NCI-H1417 (cell line): ENCODE results near the gene PHF24.
"Not testable (repeated sequence)": the region's sequence is repeated elsewhere in the genome, so short reads cannot be mapped to it uniquely, and the experiment has no call there.

Experiments
- DNase-seq, 3 experiments: peaks; one replicate each; lab custom pipeline; 2025; lab: John Stamatoyannopoulos, UW

The PHF24 gene

DNA sequence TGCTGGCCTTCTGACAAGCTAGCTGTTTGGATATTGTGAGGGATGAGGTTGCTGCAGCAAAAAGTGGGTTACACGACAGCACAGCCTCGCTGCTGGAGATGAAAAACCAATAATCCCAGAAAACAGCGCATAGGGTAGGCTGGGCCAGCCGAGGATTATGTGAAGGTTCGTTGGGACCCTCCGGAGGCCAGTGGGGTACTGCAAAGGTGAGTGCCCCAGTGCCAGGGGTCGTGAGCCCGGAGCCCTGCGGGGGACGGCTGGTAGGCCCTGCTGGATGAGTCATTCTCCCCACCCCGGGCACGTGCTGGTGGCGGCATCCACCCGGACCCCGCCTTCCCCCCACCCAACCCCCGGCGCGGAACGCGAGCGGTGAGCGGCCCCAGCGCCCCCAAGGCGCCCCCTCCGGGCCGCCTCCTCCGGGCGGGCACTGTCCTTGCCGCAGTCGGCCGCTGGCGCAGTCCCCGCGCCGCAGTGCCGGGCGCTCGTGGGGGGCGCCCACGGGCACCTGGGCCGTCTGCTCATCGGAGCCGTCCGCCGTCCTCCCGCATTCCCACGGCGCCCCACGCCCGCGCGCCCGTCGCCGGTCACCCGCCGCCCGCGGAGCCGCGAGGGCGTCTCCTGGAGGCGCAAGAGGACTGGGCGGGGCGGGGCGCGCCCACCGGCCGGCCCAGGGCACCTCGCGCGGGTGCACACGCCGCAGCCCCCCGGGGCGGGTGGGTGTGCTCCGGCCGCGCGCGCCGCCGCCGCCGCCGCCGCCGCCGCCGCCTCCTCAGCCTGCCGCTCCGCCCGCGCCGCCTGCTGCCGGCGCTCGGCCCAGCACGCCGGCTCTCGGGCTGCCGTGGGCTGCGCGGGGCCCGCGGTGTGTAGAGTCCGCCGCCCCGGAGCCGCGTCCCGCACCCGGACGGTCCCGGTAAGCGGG is at the start of gene PHF24:
PHF24 (plus strand) TSS at position 794 of the 919 bp plus-strand sequence. CDS start 13,014 bp downstream, outside the sequence.
- peak; percentile 2 to 23 (median 4) for DNase-seq

DNA sequence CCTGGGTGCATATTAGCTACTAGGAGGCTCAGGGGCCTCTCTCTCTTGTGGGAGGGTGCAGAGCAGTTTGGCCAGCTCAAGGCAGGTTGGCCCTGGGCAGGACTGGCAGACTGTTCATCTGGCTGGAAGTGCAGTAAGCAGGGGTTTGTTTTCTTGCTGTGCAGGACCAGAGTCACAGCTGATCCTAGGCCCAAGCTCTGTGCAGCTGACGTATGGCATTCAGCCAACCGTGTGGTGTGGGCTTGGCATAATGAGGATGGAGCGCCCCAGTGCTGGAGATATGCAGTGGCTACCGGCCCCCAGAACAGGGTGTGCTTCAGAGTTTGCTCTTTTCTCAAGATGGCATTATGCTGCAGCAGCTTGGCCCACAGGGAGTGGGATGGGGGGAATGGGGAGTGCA is 31.0 kb upstream of the PHF24 start:
- no peak for DNase-seq

DNA sequence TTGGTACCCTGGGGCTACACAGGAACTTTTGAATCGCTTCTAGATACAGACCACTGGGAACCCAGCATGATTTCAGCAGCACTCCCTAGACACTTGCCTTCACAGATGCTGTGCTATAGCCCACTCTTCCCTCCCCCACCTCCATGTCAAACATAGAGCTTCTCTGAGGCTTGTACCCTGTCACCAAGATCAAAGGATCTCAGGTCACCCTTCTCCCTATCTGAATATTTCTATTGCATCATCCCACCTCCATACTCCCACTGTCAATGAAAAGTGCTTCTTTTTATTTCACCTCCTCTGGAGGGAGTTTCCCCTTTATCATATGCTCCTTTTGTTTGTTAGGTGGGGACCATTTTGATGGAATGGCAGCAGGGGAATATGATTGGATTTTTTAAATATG is 29.2 kb upstream of the PHF24 start:
- no peak for DNase-seq

DNA sequence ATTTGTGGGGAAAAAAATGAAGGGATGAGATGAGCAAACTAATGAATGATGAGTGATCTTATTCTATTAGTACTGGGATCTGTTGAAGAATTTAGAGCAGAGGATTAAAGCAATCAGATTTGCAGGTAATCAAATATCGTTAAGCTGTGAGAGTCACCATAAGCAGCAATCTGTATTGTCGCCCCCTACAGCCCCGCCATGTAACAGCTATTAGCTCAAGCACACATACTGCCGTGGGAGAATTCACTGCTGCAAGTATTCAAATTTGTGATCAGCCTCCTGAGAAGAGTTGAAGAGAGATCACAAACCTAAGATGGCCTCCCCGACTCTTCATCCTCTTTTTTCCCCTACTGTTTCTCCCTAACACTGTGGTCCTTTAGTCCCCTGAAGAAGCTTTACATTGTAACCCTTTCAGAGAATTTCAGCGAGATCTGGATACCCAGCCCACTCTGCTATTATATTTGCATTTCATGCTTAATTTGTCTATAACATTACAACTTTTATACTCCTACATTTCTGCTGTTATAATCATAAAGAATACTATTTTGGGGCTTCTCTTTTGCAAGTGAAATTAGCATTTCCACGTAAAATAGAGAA is 28.5 kb upstream of the PHF24 start:
- DNase-seq = peak in 1 of 3 experiments; percentile 22

DNA sequence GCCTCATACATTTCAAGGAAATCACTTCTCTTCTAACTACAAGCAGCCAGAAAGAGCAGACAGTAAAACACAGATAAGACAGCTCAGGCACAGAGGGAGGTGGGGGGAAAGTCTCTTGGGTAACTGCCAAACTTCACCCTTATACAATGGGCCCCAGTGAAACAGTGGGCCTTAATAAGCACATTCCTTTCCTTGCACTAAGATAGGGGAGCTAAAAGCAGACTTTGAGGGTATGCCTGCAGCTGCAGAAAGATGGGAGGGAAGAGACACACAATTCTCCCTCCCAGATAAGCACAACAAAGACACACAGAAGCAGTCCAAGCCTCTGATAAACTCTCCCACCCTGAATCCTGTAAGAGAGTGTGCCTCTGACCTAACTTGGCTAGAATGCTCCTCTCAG is 18.1 kb upstream of the PHF24 start:
- DNase-seq = not testable (repeated sequence)

DNA sequence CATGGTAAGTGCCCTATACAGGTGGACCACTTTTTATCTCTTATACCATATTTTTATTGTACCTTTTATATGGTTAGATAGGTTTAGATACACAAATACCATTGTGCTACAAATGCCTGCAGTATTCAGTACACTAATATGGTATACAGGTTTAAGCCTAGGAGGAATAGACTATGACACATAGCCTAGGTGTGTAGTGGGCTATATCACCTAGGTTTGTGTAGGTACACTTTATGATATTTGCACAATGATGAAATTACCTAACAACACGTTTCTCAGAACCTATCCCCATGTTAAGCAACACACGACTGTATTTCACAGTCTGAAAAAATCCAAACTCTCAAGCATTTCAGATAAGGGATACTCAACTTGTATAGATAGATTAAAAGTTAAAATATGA is 9.6 kb upstream of the PHF24 start:
- no peak for DNase-seq

DNA sequence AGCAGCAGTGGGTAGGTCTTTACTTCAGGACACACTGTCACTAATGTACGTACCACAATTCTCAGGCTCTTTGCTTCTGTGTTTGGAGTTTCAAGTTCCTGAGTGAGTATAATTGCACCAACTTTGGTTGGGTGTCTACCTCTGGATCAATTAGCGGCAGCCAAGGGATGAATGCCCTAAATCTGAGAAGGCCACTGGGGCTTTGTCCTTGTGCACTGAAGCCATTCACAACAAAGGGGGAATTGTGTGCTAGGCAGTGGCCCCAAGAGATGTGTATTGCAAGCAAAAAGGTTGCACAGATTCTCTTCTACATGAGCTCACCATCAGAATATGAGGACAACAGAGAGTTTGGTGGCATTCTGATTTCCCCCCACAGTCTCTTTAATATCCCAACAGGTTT is 3.9 kb upstream of the PHF24 start:
- no peak for DNase-seq

DNA sequence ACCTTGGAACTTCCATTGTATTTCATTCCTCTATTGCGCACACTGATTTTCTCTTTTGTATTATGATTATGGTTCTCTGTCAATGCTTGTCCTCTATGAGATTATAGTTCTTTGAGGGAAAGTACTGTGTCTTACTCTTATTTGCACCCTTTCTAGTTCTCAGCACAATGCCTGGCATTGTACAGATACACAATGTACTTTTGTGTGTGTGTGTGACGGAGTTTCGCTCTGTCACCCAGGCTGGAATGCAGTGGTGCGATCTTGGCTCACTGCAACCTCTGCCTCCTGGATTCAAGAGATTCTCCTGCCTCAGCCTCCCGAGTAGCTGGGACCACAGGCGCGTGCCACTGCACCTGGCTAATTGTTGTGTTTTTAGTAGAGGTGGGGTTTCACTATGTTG is 2.0 kb upstream of the PHF24 start:
- DNase-seq = not testable (repeated sequence)

DNA sequence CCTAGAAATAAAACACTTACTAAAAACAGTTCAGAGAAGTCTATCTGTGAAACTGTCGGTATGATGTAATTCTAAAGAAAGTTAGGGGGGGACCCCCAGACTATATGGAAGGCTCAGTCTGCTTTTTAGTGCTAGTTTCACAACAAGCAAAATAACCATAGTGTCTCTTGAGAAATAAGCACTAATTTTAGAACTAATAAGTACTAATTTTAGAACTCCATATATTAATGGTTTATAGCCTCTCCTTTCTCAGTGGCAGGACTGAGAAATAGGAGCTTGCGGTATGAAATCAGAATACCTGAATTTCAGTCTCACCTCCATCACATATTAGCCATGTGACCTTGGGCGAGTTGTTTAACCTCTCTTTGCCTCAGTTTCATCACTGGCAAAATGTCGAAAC is 1.4 kb upstream of the PHF24 start:
- DNase-seq = no peak

DNA sequence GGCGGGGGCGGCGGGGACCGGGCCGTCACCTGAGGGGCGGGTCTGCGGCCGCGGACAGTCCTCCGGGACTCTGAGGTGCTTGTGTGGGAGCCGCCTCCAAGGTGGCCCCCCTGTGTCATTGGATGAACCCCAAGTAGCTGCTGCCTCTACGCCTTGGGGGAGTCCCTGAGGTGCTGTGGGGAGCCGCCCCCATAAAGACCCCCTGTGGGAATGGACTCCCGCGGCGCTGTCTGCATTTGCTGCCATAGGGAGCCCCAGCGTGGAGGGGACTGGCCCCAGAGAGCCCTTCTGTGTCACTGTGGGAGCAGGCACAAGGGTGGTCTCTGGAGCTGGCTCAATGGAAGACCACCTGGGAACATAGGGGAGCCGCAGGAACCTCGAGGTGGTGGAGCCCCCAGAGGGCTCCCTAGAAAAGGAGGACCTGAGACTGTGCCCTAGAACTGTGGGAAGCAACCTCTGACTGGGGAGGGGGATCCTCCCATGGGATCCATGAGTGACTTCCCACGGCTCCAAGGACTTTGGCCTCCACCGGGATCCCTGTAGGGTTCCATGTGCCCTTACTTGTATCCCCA is 412 bp downstream of the PHF24 start:
- DNase-seq = no peak

DNA sequence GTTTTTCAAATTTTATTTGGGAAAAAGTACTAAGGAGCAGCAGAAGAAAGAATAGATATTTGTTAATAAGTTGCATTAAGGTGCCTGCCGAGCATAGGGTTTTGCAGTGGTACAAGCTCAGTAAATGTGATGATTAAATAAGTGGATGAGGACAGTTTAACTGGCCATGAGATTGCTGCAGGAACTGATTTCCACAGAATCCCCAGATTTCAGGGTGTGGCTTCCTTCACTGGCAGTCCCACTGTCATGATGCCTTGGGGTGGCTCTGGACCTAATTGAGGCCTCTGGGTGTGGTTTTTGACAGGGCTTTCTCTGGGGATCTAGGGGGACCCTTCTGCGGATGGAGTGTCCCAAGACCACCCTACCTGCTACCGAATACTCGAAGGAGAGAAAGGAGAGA is 1.4 kb downstream of the PHF24 start:
- no peak for DNase-seq

DNA sequence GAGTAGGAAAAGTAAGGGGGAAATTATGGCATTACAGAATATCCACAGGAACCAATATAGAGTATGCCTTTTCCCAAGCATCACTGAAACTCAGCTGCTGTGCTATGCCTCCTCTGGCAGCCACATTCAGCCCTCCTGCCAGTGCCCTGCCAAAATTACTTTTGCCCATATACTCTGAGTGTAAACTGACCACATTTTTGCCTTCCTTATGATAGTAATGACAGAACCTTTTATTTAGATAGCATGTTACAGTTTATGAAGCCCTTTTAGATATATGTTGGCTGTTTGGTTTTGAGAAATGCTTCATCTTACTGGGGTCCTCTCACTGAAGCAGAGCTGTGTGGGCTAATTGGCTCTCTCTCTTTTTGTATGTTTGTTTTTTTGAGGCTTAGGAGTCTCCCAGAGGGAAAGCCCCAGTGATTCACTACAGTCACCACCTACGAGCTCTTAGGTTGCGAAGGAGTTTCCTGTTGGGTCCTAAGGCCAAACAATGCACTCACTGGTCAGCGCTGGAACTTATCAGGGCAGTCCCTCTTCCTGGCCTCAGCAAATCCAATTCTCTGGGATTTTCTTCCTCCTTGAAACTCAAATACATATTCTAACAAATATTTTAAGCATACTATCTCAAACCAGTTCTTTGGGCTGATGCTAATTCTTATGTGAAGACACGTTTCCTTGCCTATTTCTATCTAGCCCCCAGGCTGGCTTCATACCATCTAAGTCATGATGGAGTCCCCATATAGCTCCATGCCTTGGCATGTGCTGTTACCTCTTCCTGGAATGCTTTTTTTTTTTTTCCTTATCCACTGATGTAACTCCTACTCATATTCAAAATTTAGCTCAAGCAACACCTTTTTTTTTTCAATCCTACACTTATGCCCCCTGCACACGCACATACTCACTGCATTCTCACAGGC is 3.7 kb downstream of the PHF24 start:
- DNase-seq = no peak

DNA sequence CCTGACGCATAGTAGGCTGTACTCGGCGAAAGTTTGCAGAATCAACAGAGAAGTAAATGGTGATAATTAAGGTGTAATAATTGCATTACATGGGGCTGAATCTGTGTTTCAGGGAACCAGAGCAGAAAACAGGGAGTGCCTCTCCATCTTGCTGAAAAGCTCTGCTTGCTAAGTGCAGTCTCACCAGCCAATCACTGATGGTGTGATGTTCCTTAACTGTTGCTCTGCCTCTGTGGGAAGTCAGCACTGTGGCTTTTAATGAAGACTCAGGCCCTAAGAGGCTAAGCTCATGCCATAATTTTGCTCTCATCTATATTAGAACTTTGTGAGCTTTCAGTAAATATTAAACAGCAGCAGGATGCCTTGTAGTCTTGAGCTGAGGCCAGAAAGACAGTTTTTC is 4.5 kb downstream of the PHF24 start:
- peak in 1 of 3 experiments; percentile 5 for DNase-seq

DNA sequence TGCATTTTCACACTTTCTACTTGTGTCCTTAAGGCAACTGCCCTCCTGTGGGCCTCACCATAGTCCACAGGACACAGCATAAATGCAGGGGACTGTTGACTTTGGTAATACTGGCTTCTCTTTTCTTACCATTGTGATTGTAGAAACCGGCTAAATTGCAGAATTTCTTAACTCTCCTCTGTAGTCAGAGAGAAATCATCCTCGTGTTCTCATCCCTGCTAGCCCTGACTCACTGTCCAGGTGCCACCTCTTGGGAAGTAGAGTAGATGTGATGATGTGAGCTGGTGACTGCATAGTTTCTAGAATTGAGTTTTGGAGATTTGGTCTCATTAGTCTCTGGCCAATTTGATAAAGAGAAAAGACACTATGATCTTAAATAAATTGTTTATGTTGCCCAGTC is 5.5 kb downstream of the PHF24 start:
- no peak for DNase-seq

DNA sequence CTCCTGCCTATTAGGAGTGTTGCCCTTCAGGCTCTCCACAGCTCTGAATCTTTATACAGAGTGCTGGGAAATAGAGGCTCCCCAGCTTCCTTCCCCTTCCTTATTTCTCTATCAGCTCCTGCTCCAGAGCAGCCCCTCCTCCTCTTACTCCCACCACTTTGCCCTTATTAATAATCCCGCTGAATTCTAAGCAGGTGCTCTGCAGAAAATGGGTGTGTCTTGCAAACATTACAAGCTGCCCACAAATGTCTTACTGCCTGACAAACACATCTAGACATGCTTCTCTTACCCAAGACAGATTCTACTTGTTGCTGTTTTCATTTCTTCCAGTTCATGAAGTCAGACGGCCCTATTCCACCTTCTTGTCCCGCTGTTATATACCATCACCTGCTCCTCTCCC is 6.4 kb downstream of the PHF24 start:
- peak in 1 of 3 experiments; percentile 6 for DNase-seq

DNA sequence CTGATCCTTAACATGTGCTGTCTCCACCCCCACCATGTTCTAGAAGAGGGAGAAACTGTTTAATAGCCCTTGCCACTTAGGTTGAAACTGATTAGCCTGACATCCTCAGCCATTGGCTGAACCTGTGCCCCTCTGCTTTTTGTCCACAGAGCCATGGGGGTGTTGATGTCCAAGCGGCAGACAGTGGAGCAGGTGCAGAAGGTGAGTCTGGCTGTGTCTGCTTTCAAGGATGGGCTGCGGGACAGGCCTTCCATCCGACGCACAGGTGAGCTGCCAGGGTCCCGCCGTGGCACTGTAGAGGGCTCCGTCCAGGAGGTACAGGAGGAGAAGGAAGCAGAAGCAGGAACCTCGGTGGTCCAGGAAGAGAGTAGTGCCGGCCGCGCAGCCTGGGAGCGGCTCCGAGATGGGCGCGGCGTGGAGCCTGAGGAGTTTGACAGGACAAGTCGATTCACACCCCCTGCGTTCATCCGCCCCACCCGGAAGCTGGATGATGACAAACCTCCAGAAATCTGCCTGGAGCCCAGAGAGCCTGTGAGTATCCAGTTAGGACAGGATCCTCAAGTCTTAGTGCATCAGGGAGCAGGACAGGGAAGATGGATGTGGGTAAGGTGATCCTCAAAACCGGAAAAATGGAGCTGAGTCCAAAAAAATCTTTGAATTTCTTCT is 13.2 kb downstream of the PHF24 start:
- DNase-seq = no peak

DNA sequence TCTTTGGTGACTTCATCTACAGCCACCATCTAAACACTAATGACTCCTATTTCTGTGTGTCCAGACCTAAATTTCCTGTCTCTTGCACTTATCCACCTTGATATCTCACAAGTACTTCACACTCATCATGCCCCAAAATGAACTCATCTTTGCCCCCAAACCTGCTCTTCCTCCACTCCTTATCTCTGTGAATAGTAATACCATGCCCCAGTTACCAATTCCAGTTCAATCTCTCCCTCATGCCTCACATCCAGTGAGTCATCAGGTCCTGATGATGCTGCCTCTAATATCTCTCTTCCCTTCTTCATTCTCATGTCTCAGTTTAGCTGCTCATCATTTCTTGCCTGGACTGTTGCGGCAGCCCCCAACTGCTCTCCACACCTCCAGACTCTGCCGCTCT is 16.6 kb downstream of the PHF24 start:
- DNase-seq = no peak

DNA sequence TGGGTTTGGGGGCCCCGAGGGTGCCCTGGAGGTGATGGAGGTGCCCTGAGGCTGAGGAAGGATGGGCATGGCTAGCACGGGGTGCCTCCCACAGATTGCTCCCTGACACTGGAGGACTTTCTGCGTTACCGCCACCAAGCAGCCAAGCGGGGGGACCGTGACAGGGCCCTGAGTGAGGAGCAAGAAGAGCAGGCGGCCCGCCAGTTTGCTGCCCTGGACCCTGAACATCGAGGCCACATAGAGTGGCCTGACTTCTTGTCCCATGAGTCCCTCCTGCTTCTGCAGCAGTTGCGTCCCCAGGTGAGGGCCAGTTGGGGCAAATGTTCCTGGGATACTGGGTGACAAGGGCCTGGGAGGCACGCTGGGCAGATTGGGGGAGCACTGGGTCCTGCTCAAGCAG is 18.4 kb downstream of the PHF24 start:
- DNase-seq = no peak

DNA sequence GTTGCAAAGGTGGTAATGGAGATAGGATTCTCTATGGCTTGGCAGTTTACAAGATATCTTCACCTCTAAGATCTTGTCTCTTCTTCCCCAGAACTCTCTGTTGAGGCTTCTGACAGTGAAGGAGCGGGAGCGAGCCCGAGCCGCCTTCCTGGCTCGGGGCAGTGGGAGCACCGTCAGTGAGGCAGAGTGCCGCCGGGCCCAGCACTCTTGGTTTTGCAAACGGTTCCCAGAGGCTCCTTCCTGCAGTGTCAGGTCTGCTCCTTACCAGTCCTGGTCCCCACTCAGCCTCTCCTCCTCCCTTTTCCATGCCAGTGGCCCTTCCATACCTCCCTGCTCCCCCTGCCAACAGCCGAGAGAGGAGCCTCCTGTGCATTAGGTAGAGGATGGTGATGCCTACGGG is 18.9 kb downstream of the PHF24 start:
- no peak for DNase-seq

DNA sequence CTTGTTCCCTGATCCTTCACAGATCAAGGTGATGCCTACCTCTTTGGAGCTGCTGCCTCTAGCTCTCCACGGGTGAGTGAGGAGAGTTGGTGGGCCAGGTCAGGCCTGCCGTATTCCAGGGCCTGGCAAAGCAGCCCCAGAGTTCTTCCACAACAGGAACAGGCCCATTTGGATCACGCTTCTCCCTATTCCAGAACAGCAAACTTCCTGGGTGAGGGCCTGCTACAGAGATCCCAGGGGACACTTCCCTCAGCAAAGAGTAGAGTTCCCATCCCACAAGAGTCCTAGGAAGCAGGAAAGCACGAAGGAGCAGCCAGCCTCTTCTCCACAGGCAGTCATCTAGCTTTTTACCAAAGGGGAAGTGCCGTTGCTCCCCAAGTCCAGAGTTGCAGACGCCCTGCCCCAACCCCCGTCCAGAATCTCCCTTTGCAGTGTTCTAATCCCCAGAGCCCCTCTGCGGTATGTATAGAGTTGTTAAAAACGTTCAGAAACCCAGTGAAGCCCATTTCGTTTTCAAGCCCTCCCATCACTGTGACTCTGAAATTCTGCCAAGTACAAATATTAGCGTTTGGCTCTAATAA is 22.2 kb downstream of the PHF24 start:
- DNase-seq = no peak

DNA sequence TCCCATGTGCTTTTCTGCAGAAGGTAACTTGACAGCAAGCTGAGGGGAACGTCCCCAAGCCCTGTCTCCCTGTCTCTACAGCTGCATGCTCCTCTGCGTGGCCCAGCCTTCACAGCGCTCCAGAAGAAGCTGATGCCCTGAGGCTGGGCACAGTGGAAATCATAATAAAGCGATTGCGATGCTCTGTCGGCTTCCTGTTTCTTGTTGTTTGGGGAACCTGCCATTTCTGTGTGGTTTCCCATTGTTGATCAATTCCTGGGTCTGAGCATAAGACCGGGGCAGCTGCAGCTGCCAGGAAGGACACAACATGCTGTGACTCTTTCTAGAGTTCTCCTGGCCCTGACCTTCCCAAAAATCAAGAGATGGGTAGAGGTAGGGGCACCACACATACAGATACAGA is 24.3 kb downstream of the PHF24 start:
- DNase-seq = peak in 1 of 3 experiments; percentile 8
